ENCODE measurements around the gene ZNF618.
"Not testable (repeated sequence)": the region's sequence is repeated elsewhere in the genome, so short reads cannot be mapped to it uniquely, and the experiment has no call there.

Gene ZNF618

GRCh38 chr9:113988385-113989016 is 112.4 kb downstream of the ZNF618 start:
- no peak for DNase-seq (ENCODE audit: low read depth in 2 of 2)

- no peak for DNase-seq (ENCODE audit: low read depth in 2 of 2)
Observed at GRCh38 chr9:113989017-113989713, 113.1 kb downstream of the ZNF618 start.

- no peak for DNase-seq (ENCODE audit: low read depth in 2 of 2)
Observed at GRCh38 chr9:113989714-113990569, 113.8 kb downstream of the ZNF618 start.

GRCh38 chr9:113990570-113990907 is 114.4 kb downstream of the ZNF618 start:
- no peak for DNase-seq (ENCODE audit: low read depth in 2 of 2)

- DNase-seq (ENCODE audit: low read depth in 2 of 2): no peak
Observed at GRCh38 chr9:113990975-113991471, 114.9 kb downstream of the ZNF618 start.

- DNase-seq (ENCODE audit: low read depth in 2 of 2): no peak
Observed at GRCh38 chr9:113991714-113992113, 115.6 kb downstream of the ZNF618 start.

GRCh38 chr9:113992276-113992951 is 116.3 kb downstream of the ZNF618 start:
- no peak for DNase-seq (ENCODE audit: low read depth in 2 of 2)

GRCh38 chr9:113992994-113993393 is 116.9 kb downstream of the ZNF618 start:
- DNase-seq (ENCODE audit: low read depth in 2 of 2): no peak

GRCh38 chr9:113993838-113994540 is 117.9 kb downstream of the ZNF618 start:
- DNase-seq (ENCODE audit: low read depth in 2 of 2): no peak

- DNase-seq (ENCODE audit: low read depth in 2 of 2): no peak
Observed at GRCh38 chr9:113995401-113995800, 119.3 kb downstream of the ZNF618 start.

GRCh38 chr9:113995963-113996362 is 119.9 kb downstream of the ZNF618 start:
- DNase-seq (ENCODE audit: low read depth in 2 of 2): no peak

- no peak for DNase-seq (ENCODE audit: low read depth in 2 of 2)
Observed at GRCh38 chr9:113996531-113997001, 120.5 kb downstream of the ZNF618 start.

- DNase-seq (ENCODE audit: low read depth in 2 of 2): not testable (repeated sequence)
Observed at GRCh38 chr9:113997064-113997463, 121.0 kb downstream of the ZNF618 start.

GRCh38 chr9:113997610-113998009 is 121.5 kb downstream of the ZNF618 start:
- DNase-seq (ENCODE audit: low read depth in 2 of 2): no peak

- no peak for DNase-seq (ENCODE audit: low read depth in 2 of 2)
Observed at GRCh38 chr9:113998114-113998513, 122.0 kb downstream of the ZNF618 start.

GRCh38 chr9:113998525-113999255 is 122.6 kb downstream of the ZNF618 start:
- no peak for DNase-seq (ENCODE audit: low read depth in 2 of 2)

GRCh38 chr9:113999256-114000062 is 123.3 kb downstream of the ZNF618 start:
- no peak for DNase-seq (ENCODE audit: low read depth in 2 of 2)

GRCh38 chr9:114000063-114000454 is 124.0 kb downstream of the ZNF618 start:
- no peak for DNase-seq (ENCODE audit: low read depth in 2 of 2)

- DNase-seq (ENCODE audit: low read depth in 2 of 2): no peak
Observed at GRCh38 chr9:114000671-114001409, 124.7 kb downstream of the ZNF618 start.
